Mucosa of descending colon (tissue), 3 donors: Measurements from ENCODE around the gene ZNF835. TPM values are rescaled to one million over a fixed set of nuclear protein-coding genes. Genes with fewer than 3 reads are reported as not detected.
A peak's percentile ranks its signal among the peaks of the same experiment; 100 is the strongest.

Experiments
- ATAC-seq: fragments of 200-7000 bp; cut with Tn5 transposase; one replicate; pipeline ENCODE4 v1.9.1; 2020; ENCODE audit warnings: mild to moderate bottlenecking, moderate library complexity
- DNase-seq, 3 donors: peaks; one replicate each; pipeline ENCODE4 v3.0.0-alpha.2; 2020
- H3K36me3 ChIP-seq: fragments of 200-600 bp; one replicate; pipeline ENCODE4 v1.8.0; 2021; ENCODE audit warnings: low read depth, mild to moderate bottlenecking
- H3K4me1 ChIP-seq: fragments of 200-600 bp; one replicate; pipeline ENCODE4 v1.8.0; 2021; ENCODE audit warnings: low read depth, mild to moderate bottlenecking
- H3K4me3 ChIP-seq: fragments of 200-600 bp; one replicate; pipeline ENCODE4 v1.8.0; 2021; ENCODE audit warnings: mild to moderate bottlenecking
- H3K9me3 ChIP-seq: fragments of 200-600 bp; one replicate; pipeline ENCODE4 v1.8.0; 2021; ENCODE audit warnings: mild to moderate bottlenecking
- CTCF ChIP-seq: fragments of 200-600 bp; IDR thresholded peaks from one replicate; pipeline ENCODE4 v1.8.0; 2022; ENCODE audit warnings: antibody characterized with exemption, mild to moderate bottlenecking
- intact Hi-C, 2 donors: fragments of 100-400 bp; cut with DNase I in 1 of 2; cut with micrococcal nuclease in 1 of 2; formaldehyde crosslinking; loops; one replicate each; pipeline versions ENCODE4 v1.11.0 to v1.11.1; 2022; cut with DNase I, micrococcal nuclease
- total RNA-seq, 3 donors: library from RNA; stranded (reverse); fragmentation: NEBNext Ultra II Directional in 2 of 3; extraction: Animal tissue kit (Norgen Biotek cat#: 25700) in 2 of 3; gene quantifications; one replicate each; pipeline versions ENCODE4 v1.2.1 to v1.2.4, GENCODE V29; 2021 to 2023
- donor health status: DM: no; HTN: no; CAD: no; lungs with moderate emphysema.
- donor health status: DM: no; HTN: no; CAD: no.
- donor health status: DM: no; HTN: yes; CAD: no.

The ZNF835 gene
- total RNA-seq, 3 donors from 2014 or later: 0.72 to 9.1 (median 0.77) TPM

- intact Hi-C loops: no loop called here
- no peaks in the 10 kb centered on the region for H3K36me3 ChIP-seq
- H3K4me3 ChIP-seq: no peak within 1 kb of the TSS
- no peak for ATAC-seq
- peaks cover 86% of the 10 kb centered on the region for H3K9me3 ChIP-seq
- no peak for DNase-seq
- TF ChIP-seq CTCF: no peak
- H3K4me1 ChIP-seq: no peaks in the 10 kb centered on the region
These were observed 28.7 kb downstream of the ZNF835 start, which contains the start of gene SMIM17 for GRCh38 chr19:56642711-56643459. SMIM17 (plus strand) TSS chr19:56643159; CDS start chr19:56645668, 2,509 bp downstream.

DNA sequence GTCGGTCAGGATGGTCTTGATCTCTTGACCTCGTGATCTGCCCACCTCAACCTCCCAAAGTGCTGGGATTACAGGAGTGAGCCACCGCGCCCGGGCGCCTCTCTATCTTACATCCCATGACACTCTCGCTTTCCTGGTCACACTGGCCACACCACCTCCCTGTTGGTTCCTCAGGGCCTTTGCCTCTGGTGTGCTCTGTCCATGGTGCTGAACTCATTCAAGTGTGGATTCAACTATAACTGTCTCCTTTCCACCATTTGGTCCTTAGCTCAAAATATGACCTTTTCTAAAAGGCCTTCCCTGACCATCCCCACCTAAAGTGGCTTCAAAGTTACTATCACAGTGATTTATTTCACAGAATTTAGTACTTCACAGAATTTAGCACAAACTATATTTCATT, 32.3 kb downstream of the ZNF835 start:
- intact Hi-C loops: no loop called here
- Histone ChIP-seq H3K9me3 (peaks cover 89% of the 10 kb centered on the region), H3K4me3 (no peak overlapping the region), H3K36me3 (no peaks in the 10 kb centered on the region), H3K4me1 (no peaks in the 10 kb centered on the region)
- ATAC-seq (no peak), DNase-seq (peak in 1 of 3 donors; percentile 4)
- TF ChIP-seq CTCF: no peak

DNA sequence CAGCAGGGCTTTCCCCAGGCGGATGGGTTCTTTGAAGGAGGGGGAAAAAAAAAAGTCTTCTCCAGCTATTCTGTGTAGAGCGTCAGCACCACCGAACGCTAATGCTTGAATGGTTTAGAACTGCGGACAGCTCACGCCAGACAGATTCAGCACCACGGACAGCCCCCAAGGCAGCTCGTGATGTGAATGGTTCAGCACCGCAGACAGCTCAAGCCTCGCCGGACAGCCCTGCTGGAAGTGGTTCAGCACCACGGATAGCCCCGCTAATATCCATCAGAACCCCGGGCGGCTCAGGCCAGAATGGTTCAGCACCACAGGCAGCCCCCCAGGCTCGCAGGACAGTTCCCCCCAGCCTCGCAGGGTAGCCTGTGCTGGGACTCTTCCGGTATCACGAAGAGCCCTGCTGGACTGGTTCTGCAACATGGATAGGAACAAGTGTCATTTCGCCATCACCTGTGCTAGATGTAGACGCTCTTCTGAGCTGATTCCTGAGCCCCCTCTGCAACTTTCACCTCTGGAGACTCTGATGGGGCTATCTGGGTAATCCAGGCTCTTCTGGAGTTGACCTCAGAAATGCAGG, 33.5 kb downstream of the ZNF835 start:
- intact Hi-C loops: no loop called here
- peaks cover 93% of the 10 kb centered on the region for H3K9me3 ChIP-seq
- H3K4me3 ChIP-seq: no peak overlapping the region
- peak; percentile 29 for ATAC-seq
- H3K4me1 ChIP-seq: no peaks in the 10 kb centered on the region
- no peak for TF ChIP-seq CTCF
- DNase-seq: peak in 2 of 3 donors; percentile 38 to 58
- H3K36me3 ChIP-seq: no peaks in the 10 kb centered on the region

DNA sequence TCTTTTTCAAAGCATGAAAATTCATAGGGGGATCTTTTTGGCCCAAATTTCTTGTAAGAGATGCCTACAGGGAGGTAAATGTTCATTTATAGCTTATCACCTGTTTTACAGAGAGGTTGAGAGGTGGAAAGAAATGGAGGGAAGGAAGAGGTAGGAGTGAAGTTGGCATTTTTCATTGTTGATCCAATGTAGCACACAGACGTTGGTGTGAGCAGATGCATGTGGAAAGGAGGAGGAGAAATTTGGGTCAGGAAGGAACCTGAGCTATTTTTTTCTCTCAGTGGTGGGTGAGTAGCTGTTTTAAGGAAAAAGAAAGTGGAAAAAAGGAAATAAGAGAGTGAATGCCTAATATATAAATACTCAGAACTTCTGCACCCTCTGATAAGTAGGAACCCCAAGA, 38.5 kb downstream of the ZNF835 start:
- DNase-seq: no peak
- Histone ChIP-seq H3K4me1 (no peaks in the 10 kb centered on the region), H3K9me3 (peaks cover 94% of the 10 kb centered on the region), H3K36me3 (no peaks in the 10 kb centered on the region), H3K4me3 (no peak overlapping the region)
- no peak for ATAC-seq
- no peak for TF ChIP-seq CTCF
- intact Hi-C loops: no loop called here

GRCh38 chr19:56625708-56626107, 45.8 kb downstream of the ZNF835 start:
- intact Hi-C loops: no loop called here
- no peak for ATAC-seq
- Histone ChIP-seq H3K4me3 (no peak overlapping the region), H3K9me3 (peaks cover 97% of the 10 kb centered on the region), H3K4me1 (no peaks in the 10 kb centered on the region), H3K36me3 (peaks cover 5% of the 10 kb centered on the region)
- no peak for TF ChIP-seq CTCF
- DNase-seq: no peak
